ENCODE measurements around the gene HSDL2.

The HSDL2 gene

DNA sequence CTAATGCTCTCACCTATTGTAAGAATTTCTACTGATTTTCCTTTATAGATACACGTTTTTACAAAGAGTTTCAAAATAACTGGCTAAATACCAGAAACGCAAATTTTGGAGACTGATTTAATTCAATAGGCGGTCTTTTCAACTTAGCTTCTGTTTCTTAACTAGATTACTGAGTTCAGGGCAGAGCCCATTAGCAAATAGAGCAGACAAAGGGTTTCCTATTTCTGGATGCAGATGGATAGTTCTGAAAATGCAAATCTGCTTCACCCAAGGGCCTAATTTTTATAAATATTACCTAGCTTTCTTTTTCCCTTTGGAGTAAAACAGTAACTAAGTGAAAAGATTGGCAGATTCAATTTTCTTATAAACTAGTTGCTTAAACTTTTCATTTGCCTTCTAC, 93.1 kb downstream of the HSDL2 start:
- DNase-seq: no peak

DNA sequence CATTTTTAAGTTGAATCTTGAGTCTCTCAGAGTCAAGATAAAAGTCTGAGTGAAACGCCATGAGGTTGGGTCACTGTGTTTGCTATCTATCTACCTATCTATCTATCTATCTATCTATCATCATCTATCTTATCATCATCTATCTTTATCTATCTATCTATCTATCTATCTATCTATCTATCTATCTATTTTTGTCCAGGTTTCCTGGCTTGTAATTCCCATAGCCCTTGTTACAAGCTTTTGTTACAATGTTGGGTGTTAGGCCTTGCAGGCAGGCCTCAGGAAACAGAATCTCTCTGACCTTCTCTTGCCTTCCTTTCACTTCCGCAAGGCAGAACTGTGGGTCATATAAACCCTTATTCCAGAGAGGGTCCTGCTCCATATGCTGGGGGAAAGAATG, 94.1 kb downstream of the HSDL2 start:
- no peak for DNase-seq

DNA sequence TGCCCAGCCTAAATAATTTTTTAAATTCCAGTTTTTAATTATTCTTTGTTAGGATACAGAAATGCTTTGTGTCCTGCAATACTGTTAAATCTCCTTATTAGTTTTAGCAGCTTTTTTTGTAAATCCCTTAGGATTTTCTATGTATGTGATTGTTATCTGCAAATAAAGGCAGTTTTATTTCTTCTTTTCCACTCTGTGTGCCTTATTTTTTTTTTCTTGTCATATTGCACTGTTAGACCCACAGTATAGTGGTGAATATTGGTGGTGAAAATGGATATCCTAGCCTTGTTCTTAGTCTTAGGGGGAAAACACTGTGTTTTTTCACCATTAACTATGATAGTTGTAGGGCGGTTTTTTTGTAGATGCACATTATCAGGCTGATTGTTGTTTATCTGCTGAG, 95.4 kb downstream of the HSDL2 start:
- no peak for DNase-seq

DNA sequence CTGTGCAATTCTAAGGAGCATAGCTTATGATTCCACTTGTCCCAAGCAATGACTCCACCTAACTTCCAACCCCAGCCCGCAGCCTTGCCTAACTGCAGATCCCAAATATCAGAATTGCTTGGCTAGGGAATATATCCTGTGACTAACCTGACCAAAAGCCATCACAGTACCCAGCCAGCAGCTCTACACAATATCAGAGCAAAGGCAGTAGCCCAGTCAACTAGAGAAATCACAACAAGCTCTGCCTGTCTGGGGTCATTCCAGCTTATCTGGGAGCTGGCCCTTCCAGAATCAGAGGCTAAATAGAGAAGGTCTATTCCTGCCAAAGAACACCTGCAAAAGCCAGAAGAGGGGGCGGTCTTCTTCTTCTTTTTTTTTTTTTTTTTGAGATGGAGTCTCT, 97.4 kb downstream of the HSDL2 start:
- no peak for DNase-seq

DNA sequence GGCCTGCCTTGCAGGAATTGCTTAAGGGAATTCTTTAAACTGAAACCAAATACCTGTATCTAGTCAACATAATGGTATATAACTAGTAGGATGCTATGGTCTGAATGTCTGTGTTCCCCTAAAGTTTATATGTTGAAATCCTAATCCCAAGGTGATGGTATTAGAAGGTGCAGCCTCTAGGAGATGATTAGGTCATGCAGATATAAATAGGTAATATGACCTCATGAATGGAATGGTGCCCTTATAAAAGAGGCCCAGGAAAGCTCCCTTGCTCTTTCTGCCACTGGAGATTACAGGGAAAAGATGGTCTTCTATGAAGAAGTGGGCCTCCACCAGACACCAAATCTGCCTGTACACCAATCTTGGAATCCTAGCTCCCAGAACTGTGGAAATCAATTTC, 99.3 kb downstream of the HSDL2 start:
- no peak for DNase-seq

DNA sequence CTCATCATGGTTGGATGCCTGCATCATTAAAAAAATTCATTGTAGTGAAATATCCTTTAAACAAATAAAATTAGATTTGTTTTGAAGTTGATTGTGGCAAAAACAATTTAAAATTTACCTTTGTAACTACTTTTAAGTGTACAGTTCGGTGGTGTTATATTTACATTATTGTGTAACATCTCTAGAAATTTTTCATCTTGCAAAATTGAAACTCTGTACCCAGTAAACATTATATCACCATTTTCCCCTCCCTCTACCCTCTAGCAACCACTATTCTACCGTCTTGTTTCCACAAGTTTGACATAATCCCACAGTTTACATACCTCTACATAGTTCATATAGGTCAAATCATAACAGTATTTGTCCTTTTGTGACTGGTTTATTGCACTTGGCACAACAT, 104.7 kb downstream of the HSDL2 start:
- no peak for DNase-seq

DNA sequence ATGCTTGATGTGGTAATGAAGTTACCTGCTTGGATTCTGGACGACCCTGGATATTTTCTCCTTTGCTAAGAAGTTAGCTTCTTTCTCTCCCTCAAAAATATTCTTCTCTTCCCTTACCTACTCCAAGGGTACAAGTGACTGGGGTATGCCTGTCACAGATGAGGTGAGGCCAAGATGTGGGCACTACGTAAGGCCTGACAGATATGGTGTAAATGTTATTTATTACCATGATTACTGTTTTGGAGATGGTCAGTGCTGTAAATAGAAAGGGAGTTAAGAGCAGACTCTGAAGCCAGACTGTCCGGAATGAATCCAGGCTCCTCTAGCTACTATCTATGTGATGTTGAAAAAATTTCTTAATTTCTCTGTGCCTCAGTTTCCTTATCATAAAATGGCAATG, 105.7 kb downstream of the HSDL2 start:
- DNase-seq: no peak

DNA sequence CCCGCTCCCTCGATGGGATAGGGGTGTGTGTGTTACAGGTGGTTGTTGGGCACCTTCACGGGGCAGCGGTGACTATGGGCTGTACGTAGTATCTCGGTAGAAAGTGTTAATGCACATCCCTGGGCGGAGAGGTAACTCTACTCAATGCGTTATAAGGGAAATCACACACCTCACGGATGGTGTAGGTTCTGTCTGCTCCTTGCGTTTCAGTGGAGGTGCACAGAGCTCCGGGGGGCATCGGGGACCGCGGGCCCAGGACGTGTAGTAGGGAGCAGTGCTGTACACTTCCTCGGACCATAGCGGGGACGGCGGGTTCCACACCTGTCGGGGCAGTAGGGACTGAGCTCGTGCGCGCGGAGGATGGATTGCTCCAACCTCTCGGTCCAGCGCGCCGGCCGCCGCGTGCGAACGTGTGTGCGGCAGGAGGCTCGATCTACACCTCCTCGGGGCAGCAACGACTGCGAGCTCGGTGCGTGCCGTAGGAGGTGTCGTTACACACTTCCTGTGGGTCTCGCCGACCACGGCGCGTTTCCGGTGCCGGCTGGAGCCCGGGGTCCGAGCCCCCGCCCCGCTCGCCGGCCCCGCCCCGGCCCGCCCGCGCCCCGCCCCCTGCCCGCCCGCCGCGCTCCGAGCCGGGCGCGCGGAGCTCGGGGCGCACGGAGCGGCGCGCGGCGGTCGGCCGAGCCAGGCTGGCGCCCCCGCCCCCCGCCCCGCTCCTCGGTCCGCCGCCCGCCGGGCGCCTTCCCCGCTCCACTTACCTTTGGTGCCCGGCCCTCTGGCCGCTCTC, 106.5 kb downstream of the HSDL2 start, which contains the start of gene KIAA1958:
Gene KIAA1958 (plus strand): TSS at position 607 of the 787 bp plus-strand sequence. CDS start 87,254 bp downstream, outside the sequence.
- peak; percentile 64 for DNase-seq

DNA sequence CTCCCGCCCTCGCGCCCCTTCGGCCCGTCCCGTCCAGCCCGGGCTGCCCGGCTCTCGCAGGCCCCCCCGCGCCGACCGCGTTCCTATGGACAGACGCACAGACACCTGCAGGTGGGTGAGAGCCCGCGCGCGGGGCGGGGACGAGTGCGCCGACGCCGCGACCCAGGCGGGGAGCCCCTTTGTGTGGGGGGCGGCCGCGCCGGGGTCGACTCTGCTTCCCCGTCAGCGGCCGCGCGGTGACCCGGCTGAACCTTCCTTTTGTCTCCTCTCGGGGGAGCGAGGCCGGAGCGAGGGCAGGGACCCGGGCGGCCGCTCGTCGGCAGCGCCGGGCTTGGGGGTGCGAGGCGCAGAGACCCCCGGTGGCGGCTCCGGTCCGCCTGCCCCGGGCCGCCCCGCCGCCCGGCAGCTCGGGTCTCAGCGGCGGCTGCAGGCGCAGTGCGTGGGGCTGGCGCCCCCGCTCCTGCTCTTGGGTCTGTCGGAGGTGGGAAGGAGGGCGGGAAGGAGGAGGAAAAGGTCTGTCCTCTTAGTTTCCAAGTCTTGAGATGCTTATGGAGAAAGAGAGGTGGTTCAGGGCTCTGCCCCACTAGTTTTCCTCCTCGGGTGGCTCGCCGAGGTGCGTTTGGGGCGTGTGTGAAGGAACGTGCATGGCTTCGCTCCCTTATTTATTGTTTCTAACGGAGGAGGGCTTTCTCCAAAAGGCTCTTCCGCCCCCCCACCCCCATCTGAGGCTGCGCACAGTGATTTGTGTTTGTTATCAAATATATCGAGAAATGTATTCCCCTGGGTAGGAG, 107.3 kb downstream of the HSDL2 start:
- DNase-seq: peak; percentile 61

DNA sequence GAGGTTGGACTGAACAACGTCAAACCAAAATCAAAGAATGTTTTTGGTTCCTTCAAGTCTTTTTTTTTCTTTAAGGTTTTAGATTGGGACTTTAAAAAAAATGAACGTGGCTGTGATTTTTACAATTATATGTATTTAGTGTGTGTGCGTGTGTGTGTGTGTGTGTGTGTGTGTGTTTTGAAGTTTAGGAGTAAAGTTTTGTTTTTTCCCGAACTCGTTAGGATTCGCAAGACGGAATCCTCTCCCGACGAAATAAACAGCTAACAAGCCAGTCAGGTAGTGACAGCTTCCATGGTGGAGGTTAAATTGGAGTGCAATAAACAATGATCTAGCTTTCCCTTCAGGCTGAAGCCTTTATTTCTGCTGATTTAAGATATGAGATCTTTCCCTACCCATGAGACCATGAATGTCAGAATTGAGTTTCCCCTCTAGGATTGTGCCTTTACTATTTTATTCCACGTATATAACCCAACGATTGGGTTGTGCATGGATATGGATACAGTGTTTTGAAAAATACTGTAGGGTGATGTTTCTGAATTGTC, 108.0 kb downstream of the HSDL2 start:
- peak; percentile 48 for DNase-seq

DNA sequence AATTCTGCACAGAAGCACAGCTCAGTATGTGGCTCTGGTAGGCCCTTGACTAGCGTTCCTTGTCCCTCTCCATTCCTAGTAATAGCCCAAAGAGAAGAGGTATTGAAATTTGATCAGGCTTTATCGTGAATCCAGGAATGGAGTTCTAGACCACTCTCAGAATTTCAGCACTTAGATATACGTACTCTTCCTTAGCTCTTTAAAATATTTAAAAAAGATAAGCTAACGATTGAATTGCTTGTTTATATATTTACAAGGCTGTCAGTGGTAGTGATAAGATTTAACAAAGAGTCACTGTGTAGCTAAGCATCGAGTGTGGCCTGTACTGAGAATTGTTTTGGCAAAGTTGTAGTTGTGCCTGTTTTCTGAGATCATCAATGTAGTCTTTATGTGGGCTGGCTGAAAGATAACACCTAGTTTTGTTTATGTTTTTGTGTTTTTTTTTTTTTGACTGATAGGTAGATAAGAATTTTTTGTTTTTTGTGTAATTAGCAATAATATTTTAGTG, 109.2 kb downstream of the HSDL2 start:
- peak; percentile 50 for DNase-seq

DNA sequence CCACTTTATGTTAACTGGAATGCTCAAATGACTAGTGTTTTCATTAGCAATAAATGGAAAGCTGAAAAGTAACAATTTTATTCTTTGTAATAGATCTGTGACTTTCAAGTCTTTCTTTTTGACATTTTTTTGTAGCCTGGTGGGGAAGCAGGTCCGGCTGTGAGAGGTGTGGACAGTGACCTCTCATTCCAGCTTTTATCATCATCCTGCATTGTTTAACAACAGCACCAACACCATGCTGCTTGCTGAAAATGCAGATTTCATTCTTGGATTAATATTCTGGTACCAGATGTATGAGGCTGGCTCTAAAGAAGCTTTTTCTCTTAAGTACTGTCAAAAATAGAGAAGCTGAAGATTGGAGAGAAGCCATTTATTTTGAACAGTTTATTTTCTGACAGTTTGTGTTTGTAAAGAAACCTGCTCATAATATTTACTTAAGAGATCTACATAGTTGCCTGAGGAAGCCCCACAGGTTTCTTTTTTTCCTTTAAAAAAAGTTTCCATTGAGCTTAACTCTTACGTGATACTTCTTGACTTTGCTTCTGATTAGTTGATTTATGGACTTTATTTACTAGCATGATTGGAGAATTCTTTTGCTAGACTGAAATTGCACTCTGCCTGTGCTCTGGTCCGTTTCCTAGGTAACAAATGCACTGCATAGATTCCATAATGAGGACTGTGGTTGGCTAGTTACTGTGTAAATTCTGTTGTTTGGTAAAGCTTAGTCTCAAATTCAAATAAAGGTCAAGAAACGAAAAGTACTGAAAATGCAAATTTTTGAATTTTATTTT, 110.2 kb downstream of the HSDL2 start:
- DNase-seq: peak; percentile 20

DNA sequence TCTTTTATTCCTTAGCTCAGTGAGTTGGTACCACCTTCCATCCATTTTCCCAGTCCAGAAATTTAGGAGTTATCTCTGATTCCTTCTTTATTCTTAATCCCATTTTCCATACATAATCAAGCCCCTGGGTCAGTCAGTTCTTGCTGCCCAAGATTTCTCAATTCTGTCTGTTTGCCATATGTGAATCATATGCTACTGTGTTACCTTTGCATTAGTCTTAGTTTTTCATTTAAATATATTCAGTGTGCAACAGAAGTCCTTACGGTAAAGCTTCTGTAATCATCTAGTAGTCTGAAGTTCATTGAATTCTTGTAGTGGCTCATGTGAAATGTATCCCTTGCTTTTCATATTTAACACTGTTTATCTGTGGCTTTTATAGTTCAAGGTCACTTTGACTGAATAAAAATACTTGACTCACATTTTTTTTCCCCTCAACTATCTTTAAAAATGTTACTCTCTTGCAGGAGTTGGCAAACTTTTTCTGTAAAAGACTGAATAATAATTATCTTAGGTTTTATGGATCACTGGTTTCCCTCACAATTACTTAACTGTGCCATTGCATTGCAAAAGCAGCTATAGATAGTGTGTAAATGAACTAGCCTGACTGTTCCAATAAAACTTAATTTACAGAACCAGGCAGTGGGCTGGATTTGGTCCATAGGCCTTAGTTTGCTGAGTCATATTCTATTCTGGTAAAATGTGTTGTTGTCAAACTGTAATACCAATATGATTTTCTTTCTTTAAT, 113.7 kb downstream of the HSDL2 start:
- DNase-seq: no peak

DNA sequence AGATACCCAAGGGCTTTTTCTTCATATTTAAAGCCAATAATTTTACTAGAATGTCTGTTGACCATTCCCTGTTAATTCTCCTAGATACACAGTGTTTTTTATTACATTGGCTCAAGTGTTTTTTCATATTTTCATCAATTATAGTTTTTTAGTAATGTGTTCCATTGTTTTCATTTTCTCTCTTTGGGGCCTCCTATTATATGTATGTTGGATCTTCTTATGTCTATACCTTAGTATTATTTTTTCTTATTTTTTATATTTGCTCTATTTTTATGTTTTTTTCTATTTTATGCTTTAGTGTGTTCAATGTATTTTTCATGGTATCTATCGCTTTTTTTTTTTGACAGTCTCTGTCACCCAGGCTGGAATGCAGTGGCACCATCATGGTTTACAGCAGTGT, 114.2 kb downstream of the HSDL2 start:
- DNase-seq: no peak

DNA sequence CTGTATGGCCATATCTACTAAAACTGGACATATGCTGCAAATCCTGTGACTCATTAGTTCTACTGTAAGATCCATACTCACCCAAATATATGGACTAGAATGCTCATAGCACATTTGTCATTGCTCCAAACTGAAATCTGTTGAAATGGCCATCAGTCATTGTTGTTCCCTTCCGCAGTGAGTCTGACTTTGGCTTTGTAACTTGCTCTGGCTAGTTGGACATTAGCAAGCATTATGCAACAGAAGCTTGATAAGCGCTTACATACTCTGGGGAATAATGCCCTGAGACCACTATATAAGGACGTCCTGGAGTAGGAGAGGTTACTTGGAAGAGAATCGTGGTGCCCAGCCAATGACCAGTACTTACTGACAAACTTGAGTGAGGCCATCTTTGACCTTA, 115.7 kb downstream of the HSDL2 start:
- DNase-seq: no peak

DNA sequence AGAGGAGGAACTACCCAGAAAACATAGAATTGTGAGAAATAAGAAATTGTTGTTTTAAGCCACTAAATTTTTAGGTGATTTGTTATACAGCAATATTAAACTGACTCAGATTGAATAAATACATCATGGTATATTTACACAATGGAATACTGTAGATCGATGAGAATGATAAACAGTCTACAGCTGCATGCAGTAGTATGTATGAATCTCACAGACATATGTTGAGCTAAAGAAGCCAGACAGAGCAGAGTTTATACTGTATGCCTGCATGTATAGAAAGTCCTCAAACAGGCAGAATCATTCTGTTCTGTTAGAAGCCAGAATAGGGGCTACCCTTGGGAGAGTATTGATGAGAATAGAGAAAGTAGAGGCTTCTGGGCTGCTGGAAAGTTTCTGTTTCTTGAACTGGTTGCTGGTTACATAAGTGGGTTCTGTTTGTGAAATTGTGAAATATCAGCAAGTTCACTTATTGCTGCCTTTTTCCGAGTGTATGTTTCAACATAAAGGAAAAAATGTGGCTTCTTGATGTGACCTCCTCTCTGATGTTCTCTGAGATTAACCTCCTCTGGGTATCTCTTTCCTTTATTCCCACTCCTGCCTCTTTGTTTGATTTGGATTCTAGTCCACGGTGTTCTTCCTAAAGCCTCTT, 116.3 kb downstream of the HSDL2 start:
- DNase-seq: no peak

DNA sequence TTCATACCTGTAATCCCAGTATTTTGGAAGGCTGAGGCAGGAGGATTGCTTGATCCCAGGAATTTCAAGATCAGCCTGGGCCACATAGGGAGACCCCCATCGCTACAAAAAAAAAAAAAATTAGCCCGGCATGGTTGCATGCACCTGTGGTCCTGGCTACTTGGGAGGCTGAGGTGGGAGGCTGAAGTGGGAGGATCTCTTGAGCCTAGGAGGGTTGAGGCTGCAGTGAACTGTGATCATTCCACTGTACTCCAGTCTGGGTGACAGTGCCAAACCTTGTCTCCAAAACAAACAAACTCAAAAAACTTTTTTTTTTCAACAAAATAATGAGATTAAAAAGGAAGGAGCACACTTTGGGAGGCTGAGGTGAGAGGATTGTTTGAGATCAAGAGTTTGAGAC, 120.9 kb downstream of the HSDL2 start:
- DNase-seq: no peak

DNA sequence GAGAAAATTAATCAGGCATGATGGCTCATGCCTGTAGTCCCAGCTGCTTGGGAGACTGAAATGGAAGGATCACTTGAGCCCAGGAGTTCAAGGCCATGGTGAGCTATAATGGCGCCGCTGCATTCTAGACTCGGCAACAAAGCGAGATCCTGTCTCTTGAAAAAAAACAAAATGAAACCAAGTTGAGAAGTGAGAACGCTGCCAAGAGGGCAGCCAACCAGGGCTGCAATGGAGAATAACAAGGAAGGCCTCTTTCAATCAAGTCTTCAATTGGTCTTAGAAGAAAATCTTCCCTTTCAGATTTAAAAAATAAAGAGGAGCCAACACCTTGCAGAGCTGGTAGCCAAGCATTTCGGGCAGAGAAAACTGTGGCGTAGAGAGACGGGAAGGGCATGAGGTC, 121.4 kb downstream of the HSDL2 start:
- peak; percentile 23 for DNase-seq

DNA sequence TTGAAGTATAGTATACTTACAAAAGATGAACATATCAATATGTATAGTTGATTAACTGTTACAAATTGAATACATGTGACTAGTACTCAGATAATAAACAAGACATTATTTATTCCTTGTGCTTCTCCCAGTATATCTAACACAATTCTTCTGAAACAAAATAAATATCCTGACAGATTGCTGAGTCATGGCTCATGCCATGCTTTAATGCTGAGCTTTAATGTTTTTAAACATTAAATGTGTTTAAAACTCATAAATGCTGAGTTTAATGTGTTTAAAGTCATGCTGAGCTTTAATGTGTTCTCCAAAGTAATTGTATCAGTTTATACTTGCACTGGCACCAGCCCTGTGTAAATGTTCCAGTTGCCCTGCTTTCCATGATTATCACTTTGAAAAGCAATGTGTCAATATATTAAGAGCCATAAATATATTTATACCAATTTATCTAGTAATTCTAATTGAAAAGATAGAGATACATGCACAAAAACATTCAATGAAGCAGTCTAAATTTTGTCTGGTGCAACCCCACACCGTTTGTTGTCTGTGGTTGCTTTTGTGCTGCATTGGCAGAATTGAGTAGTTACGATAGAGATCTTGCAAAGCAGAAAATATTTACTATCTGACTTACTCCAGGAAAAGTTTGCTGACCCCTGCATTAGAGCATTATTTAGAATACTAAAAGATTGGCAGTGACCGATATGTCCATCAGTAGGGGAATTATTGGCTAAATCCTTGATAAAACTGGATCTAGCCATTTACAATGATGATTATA, 122.5 kb downstream of the HSDL2 start:
- DNase-seq: no peak

DNA sequence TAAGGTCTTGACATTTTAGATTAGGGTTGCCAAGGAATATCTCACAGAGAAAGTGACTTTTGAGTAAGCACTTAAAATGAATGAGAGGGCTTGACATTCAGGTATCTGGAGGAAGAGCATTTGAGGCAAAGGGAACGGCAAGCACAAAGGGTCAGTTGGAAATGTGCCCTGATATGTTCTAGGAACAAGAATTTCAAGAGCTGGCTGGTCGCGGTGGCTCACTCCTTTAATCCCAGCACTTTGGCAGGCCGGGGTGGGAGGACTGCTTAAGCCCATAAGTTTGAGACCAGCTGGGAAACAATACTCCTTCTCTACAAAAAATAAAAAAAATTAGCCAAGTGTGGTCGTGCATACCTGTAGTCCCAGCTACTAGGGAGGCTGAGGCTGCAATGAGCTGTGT, 123.3 kb downstream of the HSDL2 start:
- peak; percentile 29 for DNase-seq

DNA sequence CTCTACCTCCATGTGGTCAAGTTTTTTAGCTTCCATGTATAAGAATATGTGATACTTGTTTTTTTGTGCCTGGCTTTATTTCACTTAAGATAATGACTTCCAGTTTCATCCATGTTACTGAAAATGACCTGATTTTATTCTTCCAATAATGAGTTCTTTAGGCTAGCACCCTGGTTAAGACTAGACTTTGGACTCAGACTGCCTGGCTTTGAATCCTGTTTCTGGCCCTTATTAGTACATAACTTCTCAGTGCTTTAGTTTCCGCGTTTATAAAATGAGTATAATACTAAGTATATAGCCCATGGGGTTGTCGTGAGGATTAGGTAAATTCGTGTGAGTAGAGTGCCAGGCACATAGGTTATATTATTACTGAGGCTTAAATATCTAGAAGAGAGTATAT, 125.2 kb downstream of the HSDL2 start:
- no peak for DNase-seq

All from midbrain (tissue), 1 donor.